Pancreas (tissue), 10 donors: ENCODE results near the gene PTPRR. TPM values are rescaled to one million over a fixed set of nuclear protein-coding genes. Genes with fewer than 3 reads are reported as not detected.
"Not testable (repeated sequence)": the region's sequence is repeated elsewhere in the genome, so short reads cannot be mapped to it uniquely, and the experiment has no call there.

Source experiments
- ATAC-seq, 4 donors: fragments of 200-7000 bp; cut with Tn5 transposase; one replicate each; pipeline versions ENCODE4 v1.8.0 to v1.9.1; 2020; ENCODE audit warnings: mild to moderate bottlenecking in 4 of 4, moderate library complexity in 4 of 4
- DNase-seq, 6 donors: peaks; one replicate each; pipeline ENCODE4 v3.0.0-alpha.2; 2020
- FAIRE-seq: peaks from 2 replicates; lab custom pipeline; 2012; peaks lifted over from hg19 to GRCh38; lab: Jason Lieb, UNC
- H3K27ac ChIP-seq, 4 donors: fragments of 200-600 bp; sonication (generic); 1 replicate in 3 of 4; 2 replicates in 1 of 4; pipeline versions ENCODE4 v1.5.0 to v1.8.0; 2020
- H3K27me3 ChIP-seq, 4 donors: fragments of 200-600 bp; one replicate each; pipeline ENCODE4 v1.8.0; 2021
- H3K36me3 ChIP-seq, 3 donors: fragments of 200-600 bp; sonication (generic) in 1 of 3; one replicate each; pipeline versions ENCODE4 v1.5.0 to v1.8.0; 2020 to 2021
- H3K4me1 ChIP-seq, 3 donors: fragments of 200-600 bp; one replicate each; pipeline ENCODE4 v1.8.0; 2021
- H3K4me3 ChIP-seq, 4 donors: fragments of 200-600 bp; sonication (generic) in 2 of 4; one replicate each; pipeline versions ENCODE4 v1.5.0 to v1.8.0; 2020 to 2021
- H3K9me3 ChIP-seq, 4 donors: fragments of 200-600 bp; one replicate each; pipeline ENCODE4 v1.8.0; 2021
- CTCF ChIP-seq, 4 donors: fragments of 200-600 bp; sonication (generic) in 3 of 4; IDR thresholded peaks; one replicate each; pipeline versions ENCODE4 v1.5.0 to v1.8.0; 2021; ENCODE audit warnings: antibody characterized with exemption in 4 of 4
- WGBS, 2 donors: extraction: QIAGEN DNeasy Blood & Tissue Kit; methylation state at CpG; one replicate each; pipeline ENCODE4 v1.1.7; 2013; 5-methylcytosine and 5-hydroxymethylcytosine counted together
- intact Hi-C, 3 donors: fragments of 100-400 bp; cut with DNase I; formaldehyde crosslinking; loops; one replicate each; pipeline versions ENCODE4 v1.11.1 to v1.14.2; 2022
- polyA plus RNA-seq, 2 donors: library from polyadenylated mRNA; stranded (reverse); fragments of 200-250 nt; gene quantifications; one replicate each; pipeline ENCODE4 v1.2.3, GENCODE V29; 2013
- total RNA-seq, 6 donors: library from RNA; stranded (reverse); fragmentation: NEBNext Ultra II Directional in 4 of 6; extraction: Animal tissue kit (Norgen Biotek cat#: 25700) in 4 of 6; gene quantifications; one replicate each; pipeline versions ENCODE4 v1.2.1 to v1.2.4, GENCODE V29; 2021 to 2023
- donor health status: healthy with polysubstance abuse.
- donor health status: DM: no; HTN: no; CAD: no; lungs with moderate emphysema.
- donor health status: DM: no; HTN: no; CAD: no.
- donor health status: control.
- donor health status: control.
- donor health status: Bipolar disorder and iron deficiency.
- donor health status: DM: yes; HTN: yes; CAD: no.
- donor health status: DM: no; HTN: no; CAD: no.
- donor health status: DM: no; HTN: no; CAD: no.
- donor health status: DM: yes; HTN: yes; CAD: no.

Gene PTPRR
- total and polyA plus RNA-seq, 8 donors: 0.14 to 0.72 (median 0.23) TPM; not detected in 3

GRCh38 chr12:70812136-70812535 is 108.4 kb downstream of the PTPRR start:
- Histone ChIP-seq H3K27ac (no peak overlapping the region), H3K4me1 (no peaks in the 10 kb centered on the region), H3K27me3 (no peaks in the 10 kb centered on the region), H3K36me3 (no peaks in the 10 kb centered on the region), H3K4me3 (no peak overlapping the region), H3K9me3 (no peaks in the 10 kb centered on the region)
- 21 to 22% methylated on average over 3 of the region's 3 CpGs for WGBS, 2 donors
- TF ChIP-seq CTCF (IDR thresholded peaks at IDR 0.05): no peak
- DNase-seq (no peak), FAIRE-seq (no peak), ATAC-seq (peak in 1 of 4 donors; percentile 30)
- intact Hi-C loops: no loop called here

GRCh38 chr12:70809887-70810286 is 110.7 kb downstream of the PTPRR start:
- intact Hi-C loops: no loop called here
- DNase-seq (no peak), FAIRE-seq (no peak), ATAC-seq (no peak)
- Histone ChIP-seq H3K27me3 (no peaks in the 10 kb centered on the region), H3K4me1 (no peaks in the 10 kb centered on the region), H3K4me3 (no peak overlapping the region), H3K9me3 (no peaks in the 10 kb centered on the region), H3K27ac (no peak overlapping the region), H3K36me3 (no peaks in the 10 kb centered on the region)
- TF ChIP-seq CTCF (IDR thresholded peaks at IDR 0.05): no peak
- 37 to 47% methylated on average over 4 of the region's 4 CpGs for WGBS, 2 donors

- ATAC-seq, FAIRE-seq, H3K4me1 ChIP-seq, H3K4me3 ChIP-seq, H3K36me3 ChIP-seq, DNase-seq, H3K9me3 ChIP-seq, H3K27ac ChIP-seq, H3K27me3 ChIP-seq, intact Hi-C loops: not testable (repeated sequence)
- WGBS, 2 donors: 38 to 47% methylated on average over 2 of the region's 2 CpGs
Observed at GRCh38 chr12:70807993-70808392, 112.5 kb downstream of the PTPRR start.

- intact Hi-C loops: no loop called here
- no peak overlapping the region for H3K27ac ChIP-seq
- TF ChIP-seq CTCF (IDR thresholded peaks at IDR 0.05): no peak
- no peak for ATAC-seq
- no peaks in the 10 kb centered on the region for H3K4me1 ChIP-seq
- WGBS, 2 donors: 63 to 71% methylated on average over 1 of the region's 1 CpG
- H3K36me3 ChIP-seq: no peaks in the 10 kb centered on the region
- H3K9me3 ChIP-seq: no peaks in the 10 kb centered on the region
- no peaks in the 10 kb centered on the region for H3K27me3 ChIP-seq
- H3K4me3 ChIP-seq: no peak overlapping the region
- DNase-seq: no peak
- no peak for FAIRE-seq
Observed at GRCh38 chr12:70806827-70807226, 113.7 kb downstream of the PTPRR start.

- Histone ChIP-seq H3K36me3 (no peaks in the 10 kb centered on the region), H3K4me3 (no peak overlapping the region), H3K27ac (no peak overlapping the region), H3K4me1 (no peaks in the 10 kb centered on the region), H3K27me3 (no peaks in the 10 kb centered on the region), H3K9me3 (no peaks in the 10 kb centered on the region)
- no peak for FAIRE-seq
- 63% methylated on average over 1 of the region's 1 CpG for WGBS, 2 donors
- DNase-seq: no peak
- intact Hi-C loops: no loop called here
- ATAC-seq: no peak
- no peak for TF ChIP-seq CTCF (IDR thresholded peaks at IDR 0.05)
Observed at GRCh38 chr12:70806043-70806442, 114.5 kb downstream of the PTPRR start.
